Stimulated activated naive CD8-positive, alpha-beta T cell treated with anti-CD3 and anti-CD28 coated beads, Interleukin-15, Interleukin-2, amounts not matched to agents 100 U/mL and 50 U/mL, for 24 hours (primary cell): Measurements from ENCODE around the gene GLI3.
"Not testable (repeated sequence)": the region's sequence is repeated elsewhere in the genome, so short reads cannot be mapped to it uniquely, and the experiment has no call there.

Source experiments
- ATAC-seq: fragments of 150-1000 bp; cut with Tn5 transposase; one replicate; pipeline ENCODE4 v1.10.0; 2021
- DNase-seq: peaks from one replicate; pipeline ENCODE4 v3.0.0; 2021

The GLI3 gene

GRCh38 chr7:42212541-42213090 lies 24.4 kb downstream of the GLI3 start:
- ATAC-seq (no peak), DNase-seq (no peak)

GRCh38 chr7:42211938-42212337 lies 25.1 kb downstream of the GLI3 start:
- DNase-seq, result no peak

GRCh38 chr7:42210779-42211178 lies 26.2 kb downstream of the GLI3 start:
- DNase-seq (no peak), ATAC-seq (no peak)

More at GRCh38 chr7:42211938-42212337, 25.1 kb downstream of the GLI3 start:
- ATAC-seq, result no peak

GRCh38 chr7:42210333-42210732 lies 26.7 kb downstream of the GLI3 start:
- ATAC-seq, result no peak
- DNase-seq, result no peak

- DNase-seq, ATAC-seq: not testable (repeated sequence)
These were observed 27.9 kb downstream of the GLI3 start for GRCh38 chr7:42209085-42209484.

- no peak for ATAC-seq
- no peak for DNase-seq
These were observed 28.4 kb downstream of the GLI3 start for GRCh38 chr7:42208572-42208971.

- DNase-seq (no peak), ATAC-seq (no peak)
These were observed 29.6 kb downstream of the GLI3 start for GRCh38 chr7:42207420-42207819.

- DNase-seq (no peak), ATAC-seq (no peak)
These were observed 33.7 kb downstream of the GLI3 start for GRCh38 chr7:42203336-42203735.

GRCh38 chr7:42202601-42203000 lies 34.4 kb downstream of the GLI3 start:
- DNase-seq (no peak), ATAC-seq (no peak)

GRCh38 chr7:42198974-42199668 lies 37.9 kb downstream of the GLI3 start:
- ATAC-seq (no peak), DNase-seq (no peak)

- no peak for DNase-seq
- ATAC-seq, result no peak
These were observed 38.7 kb downstream of the GLI3 start for GRCh38 chr7:42198296-42198695.

GRCh38 chr7:42197451-42197850 lies 39.6 kb downstream of the GLI3 start:
- DNase-seq, result no peak

GRCh38 chr7:42194238-42194637 lies 42.8 kb downstream of the GLI3 start:
- ATAC-seq, result no peak

More at GRCh38 chr7:42197451-42197850, 39.6 kb downstream of the GLI3 start:
- no peak for ATAC-seq

GRCh38 chr7:42193471-42194129 lies 43.4 kb downstream of the GLI3 start:
- DNase-seq (no peak), ATAC-seq (no peak)

More at GRCh38 chr7:42194238-42194637, 42.8 kb downstream of the GLI3 start:
- no peak for DNase-seq

GRCh38 chr7:42192851-42193461 lies 44.1 kb downstream of the GLI3 start:
- DNase-seq (no peak), ATAC-seq (no peak)

GRCh38 chr7:42192066-42192465 lies 44.9 kb downstream of the GLI3 start:
- ATAC-seq (no peak), DNase-seq (no peak)

- ATAC-seq (no peak), DNase-seq (no peak)
These were observed 47.5 kb downstream of the GLI3 start for GRCh38 chr7:42189535-42189934.

- no peak for ATAC-seq
- no peak for DNase-seq
These were observed 50.9 kb downstream of the GLI3 start for GRCh38 chr7:42186151-42186550.

GRCh38 chr7:42185726-42186125 lies 51.3 kb downstream of the GLI3 start:
- no peak for ATAC-seq
- no peak for DNase-seq

GRCh38 chr7:42183547-42183946 lies 53.5 kb downstream of the GLI3 start:
- ATAC-seq (no peak), DNase-seq (no peak)

GRCh38 chr7:42181566-42181965 lies 55.4 kb downstream of the GLI3 start:
- no peak for DNase-seq
- ATAC-seq, result no peak

GRCh38 chr7:42180806-42181205 lies 56.2 kb downstream of the GLI3 start:
- ATAC-seq (no peak), DNase-seq (no peak)

- no peak for ATAC-seq
- DNase-seq, result no peak
These were observed 60.3 kb downstream of the GLI3 start for GRCh38 chr7:42176724-42177101.
